ENCODE measurements around the gene CAMK2D. TPM values are rescaled to one million over a fixed set of nuclear protein-coding genes. Genes with fewer than 3 reads are reported as not detected.

The CAMK2D gene
- total RNA-seq, 1 experiment from 2014 or later = 15.4 TPM

DNA sequence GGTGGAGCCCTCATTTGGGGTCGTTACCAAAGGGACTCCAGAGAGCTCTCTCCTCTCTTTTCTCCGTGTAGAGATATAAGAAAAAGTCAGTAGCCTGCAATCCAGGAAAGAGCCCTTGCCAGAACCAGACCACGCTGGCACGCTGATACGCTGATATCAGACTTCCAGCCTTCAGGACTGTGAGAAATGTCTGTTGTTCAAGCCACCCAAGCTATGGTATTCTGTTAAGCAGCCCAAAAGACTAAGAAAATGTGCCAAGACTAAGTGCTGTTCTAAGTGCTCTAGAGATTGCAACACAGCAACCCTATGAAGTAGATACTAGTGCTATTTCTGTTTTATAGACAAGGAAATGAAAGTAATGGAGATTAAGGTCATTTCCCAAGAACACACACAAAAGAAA lies 205.7 kb downstream of the CAMK2D start:
- BruUV-seq (replicated peaks) = no TSS peak
- H3F3A ChIP-seq (ENCODE audit: low read length, unreplicated experiment) = no peaks in the 10 kb centered on the region
- DNase-seq (no peak), ATAC-seq (no peak)
- no peaks in the 10 kb centered on the region for H3K9me2 ChIP-seq (replicated peaks; ENCODE audit: low read length)
- TF ChIP-seq EZH2phosphoT487 (IDR thresholded peaks at IDR 0.05; ENCODE audit: borderline replicate concordance, low read length) = no peak
- TF ChIP-seq, protein P1, sequence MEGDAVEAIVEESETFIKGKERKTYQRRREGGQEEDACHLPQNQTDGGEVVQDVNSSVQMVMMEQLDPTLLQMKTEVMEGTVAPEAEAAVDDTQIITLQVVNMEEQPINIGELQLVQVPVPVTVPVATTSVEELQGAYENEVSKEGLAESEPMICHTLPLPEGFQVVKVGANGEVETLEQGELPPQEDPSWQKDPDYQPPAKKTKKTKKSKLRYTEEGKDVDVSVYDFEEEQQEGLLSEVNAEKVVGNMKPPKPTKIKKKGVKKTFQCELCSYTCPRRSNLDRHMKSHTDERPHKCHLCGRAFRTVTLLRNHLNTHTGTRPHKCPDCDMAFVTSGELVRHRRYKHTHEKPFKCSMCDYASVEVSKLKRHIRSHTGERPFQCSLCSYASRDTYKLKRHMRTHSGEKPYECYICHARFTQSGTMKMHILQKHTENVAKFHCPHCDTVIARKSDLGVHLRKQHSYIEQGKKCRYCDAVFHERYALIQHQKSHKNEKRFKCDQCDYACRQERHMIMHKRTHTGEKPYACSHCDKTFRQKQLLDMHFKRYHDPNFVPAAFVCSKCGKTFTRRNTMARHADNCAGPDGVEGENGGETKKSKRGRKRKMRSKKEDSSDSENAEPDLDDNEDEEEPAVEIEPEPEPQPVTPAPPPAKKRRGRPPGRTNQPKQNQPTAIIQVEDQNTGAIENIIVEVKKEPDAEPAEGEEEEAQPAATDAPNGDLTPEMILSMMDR (conservative IDR thresholded peaks at IDR 0.05; ENCODE audit: low read depth, low read length) = no peak
- no peak for TF ChIP-seq EZH2 (IDR thresholded peaks at IDR 0.05; ENCODE audit: low read length, unreplicated experiment)
- H3K4me3 ChIP-seq (ENCODE audit: low read length) = no peak overlapping the region
- no peaks in the 10 kb centered on the region for H3K79me2 ChIP-seq (ENCODE audit: low read length)
- no peak overlapping the region for H2AFZ ChIP-seq (ENCODE audit: low read length)
- POLR2A ChIA-PET (ENCODE audit: unreplicated experiment) = no interaction called here
- no peaks in the 10 kb centered on the region for H3K9me3 ChIP-seq (ENCODE audit: low read length)
- intact Hi-C loops (cut with micrococcal nuclease) = no loop called here
- no peaks in the 10 kb centered on the region for H4K20me1 ChIP-seq (ENCODE audit: low read length)
- H3K4me1 ChIP-seq (ENCODE audit: insufficient read depth, low read length) = peaks cover 19% of the 10 kb centered on the region
- no peak overlapping the region for H3K9ac ChIP-seq (ENCODE audit: low read length)
- H3K27ac ChIP-seq (ENCODE audit: low read length) = no peak overlapping the region
- no peaks in the 10 kb centered on the region for H3K27me3 ChIP-seq (ENCODE audit: low read length)
- CTCF ChIA-PET = no interaction called here
- no peak overlapping the region for H3K4me2 ChIP-seq (ENCODE audit: low read length)
- no peaks in the 10 kb centered on the region for H3K36me3 ChIP-seq (ENCODE audit: low read depth, low read length)

DNA sequence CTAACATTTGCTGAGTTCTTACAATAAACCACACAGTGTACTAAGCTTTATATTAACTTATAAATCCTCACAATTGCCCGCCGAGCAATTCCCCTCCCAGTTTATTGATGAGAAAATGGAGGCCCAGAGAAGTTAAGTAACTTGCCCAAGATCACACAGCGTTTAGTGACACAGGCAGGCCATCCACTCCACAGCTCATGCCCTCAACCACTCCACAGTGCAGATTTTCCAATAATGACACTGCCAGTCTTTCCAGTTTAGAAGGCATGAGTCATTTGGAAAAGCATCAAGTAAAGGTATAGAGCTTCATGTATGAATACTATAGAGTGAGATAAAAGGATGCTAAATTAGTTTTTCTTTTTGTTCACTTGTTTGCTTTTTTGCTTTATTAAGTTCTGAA lies 208.5 kb downstream of the CAMK2D start:
- no peak overlapping the region for H3K27ac ChIP-seq (ENCODE audit: low read length)
- DNase-seq (peak; percentile 73), ATAC-seq (peak; percentile 71)
- POLR2A ChIA-PET (ENCODE audit: unreplicated experiment) = interaction anchor here (0.6 kb wide), 1 partner anchor 822 kb away, joined by 5 read pairs; no protein-coding TSS in a partner anchor
- H3K4me3 ChIP-seq (ENCODE audit: low read length) = no peak overlapping the region
- CTCF ChIA-PET = no interaction called here
- H3F3A ChIP-seq (ENCODE audit: low read length, unreplicated experiment) = no peaks in the 10 kb centered on the region
- peaks cover 19% of the 10 kb centered on the region for H3K4me1 ChIP-seq (ENCODE audit: insufficient read depth, low read length)
- H3K36me3 ChIP-seq (ENCODE audit: low read depth, low read length) = no peaks in the 10 kb centered on the region
- no peaks in the 10 kb centered on the region for H4K20me1 ChIP-seq (ENCODE audit: low read length)
- intact Hi-C loops (cut with micrococcal nuclease) = no loop called here
- H3K9me2 ChIP-seq (replicated peaks; ENCODE audit: low read length) = no peaks in the 10 kb centered on the region
- no peaks in the 10 kb centered on the region for H3K27me3 ChIP-seq (ENCODE audit: low read length)
- no TSS peak for BruUV-seq (replicated peaks)
- no peak overlapping the region for H3K9ac ChIP-seq (ENCODE audit: low read length)
- TF ChIP-seq EZH2phosphoT487 (IDR thresholded peaks at IDR 0.05; ENCODE audit: borderline replicate concordance, low read length) = no peak
- TF ChIP-seq EZH2 (IDR thresholded peaks at IDR 0.05; ENCODE audit: low read length, unreplicated experiment) = no peak
- TF ChIP-seq, protein P1 (conservative IDR thresholded peaks at IDR 0.05; ENCODE audit: low read depth, low read length) = no peak
- H3K4me2 ChIP-seq (ENCODE audit: low read length) = no peak overlapping the region
- no peaks in the 10 kb centered on the region for H3K9me3 ChIP-seq (ENCODE audit: low read length)
- H3K79me2 ChIP-seq (ENCODE audit: low read length) = no peaks in the 10 kb centered on the region
- H2AFZ ChIP-seq (ENCODE audit: low read length) = no peak overlapping the region

DNA sequence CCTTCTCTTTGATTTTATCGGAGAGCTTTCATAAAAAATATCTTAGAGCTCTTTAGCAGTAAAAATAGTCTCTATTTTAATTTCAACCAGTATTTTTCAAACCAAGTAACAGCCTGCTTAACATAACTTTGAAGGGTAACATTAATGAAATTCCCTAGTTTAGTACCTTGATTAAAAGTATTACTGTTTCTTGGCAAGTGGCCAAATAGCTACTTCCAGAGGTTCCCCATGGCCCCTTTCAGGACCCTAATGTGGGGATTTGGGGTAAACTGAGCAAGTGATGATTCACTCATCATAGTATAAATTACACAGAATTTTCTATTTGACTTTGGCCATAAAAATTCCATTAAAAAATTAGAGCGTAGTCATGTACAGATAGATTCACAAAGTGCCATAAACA lies 211.0 kb downstream of the CAMK2D start:
- CTCF ChIA-PET = no interaction called here
- POLR2A ChIA-PET (ENCODE audit: unreplicated experiment) = no interaction called here
- no peaks in the 10 kb centered on the region for H3K36me3 ChIP-seq (ENCODE audit: low read depth, low read length)
- H2AFZ ChIP-seq (ENCODE audit: low read length) = no peak overlapping the region
- H3K4me1 ChIP-seq (ENCODE audit: insufficient read depth, low read length) = peaks cover 16% of the 10 kb centered on the region
- no TSS peak for BruUV-seq (replicated peaks)
- no peak for ATAC-seq
- no peak overlapping the region for H3K9ac ChIP-seq (ENCODE audit: low read length)
- no peaks in the 10 kb centered on the region for H3K9me3 ChIP-seq (ENCODE audit: low read length)
- no peak overlapping the region for H3K4me3 ChIP-seq (ENCODE audit: low read length)
- no peaks in the 10 kb centered on the region for H3F3A ChIP-seq (ENCODE audit: low read length, unreplicated experiment)
- no peaks in the 10 kb centered on the region for H4K20me1 ChIP-seq (ENCODE audit: low read length)
- no peak for DNase-seq
- no peaks in the 10 kb centered on the region for H3K27me3 ChIP-seq (ENCODE audit: low read length)
- no peaks in the 10 kb centered on the region for H3K79me2 ChIP-seq (ENCODE audit: low read length)
- H3K4me2 ChIP-seq (ENCODE audit: low read length) = no peak overlapping the region
- no peak overlapping the region for H3K27ac ChIP-seq (ENCODE audit: low read length)
- TF ChIP-seq EZH2 (IDR thresholded peaks at IDR 0.05; ENCODE audit: low read length, unreplicated experiment) = no peak
- TF ChIP-seq, protein P1 (conservative IDR thresholded peaks at IDR 0.05; ENCODE audit: low read depth, low read length) = no peak
- no peak for TF ChIP-seq EZH2phosphoT487 (IDR thresholded peaks at IDR 0.05; ENCODE audit: borderline replicate concordance, low read length)
- no peaks in the 10 kb centered on the region for H3K9me2 ChIP-seq (replicated peaks; ENCODE audit: low read length)
- intact Hi-C loops (cut with micrococcal nuclease) = no loop called here
